ENCODE measurements around the gene KIAA0825. TPM values are rescaled to one million over a fixed set of nuclear protein-coding genes. Genes with fewer than 3 reads are reported as not detected.

Gene KIAA0825
- total and polyA plus RNA-seq, 2 of the 8 experiments (the other 6 are each of a cell fraction or from before 2014, with no cell fraction given): 0.60 to 1.0 TPM

DNA sequence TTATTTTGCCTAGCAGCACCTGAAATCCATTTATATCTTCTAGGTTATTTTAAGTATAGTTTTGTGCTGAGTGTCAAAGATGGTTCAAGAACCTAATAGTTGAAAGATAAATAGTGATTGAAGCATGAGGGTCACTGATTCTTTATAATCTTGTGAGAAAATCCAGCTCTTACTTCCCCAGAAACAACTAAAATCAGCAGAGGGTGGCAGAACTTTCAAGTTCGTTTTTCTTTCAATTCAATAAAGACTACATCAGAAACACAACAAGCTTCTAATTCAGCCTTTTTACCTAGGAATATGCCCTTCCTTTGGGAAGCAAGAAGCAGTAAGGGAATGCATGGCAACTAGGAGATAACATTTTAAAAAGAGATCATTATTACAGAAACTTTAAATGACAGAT lies 202.6 kb downstream of the KIAA0825 start (continued):
- TF ChIP-seq, protein P1, sequence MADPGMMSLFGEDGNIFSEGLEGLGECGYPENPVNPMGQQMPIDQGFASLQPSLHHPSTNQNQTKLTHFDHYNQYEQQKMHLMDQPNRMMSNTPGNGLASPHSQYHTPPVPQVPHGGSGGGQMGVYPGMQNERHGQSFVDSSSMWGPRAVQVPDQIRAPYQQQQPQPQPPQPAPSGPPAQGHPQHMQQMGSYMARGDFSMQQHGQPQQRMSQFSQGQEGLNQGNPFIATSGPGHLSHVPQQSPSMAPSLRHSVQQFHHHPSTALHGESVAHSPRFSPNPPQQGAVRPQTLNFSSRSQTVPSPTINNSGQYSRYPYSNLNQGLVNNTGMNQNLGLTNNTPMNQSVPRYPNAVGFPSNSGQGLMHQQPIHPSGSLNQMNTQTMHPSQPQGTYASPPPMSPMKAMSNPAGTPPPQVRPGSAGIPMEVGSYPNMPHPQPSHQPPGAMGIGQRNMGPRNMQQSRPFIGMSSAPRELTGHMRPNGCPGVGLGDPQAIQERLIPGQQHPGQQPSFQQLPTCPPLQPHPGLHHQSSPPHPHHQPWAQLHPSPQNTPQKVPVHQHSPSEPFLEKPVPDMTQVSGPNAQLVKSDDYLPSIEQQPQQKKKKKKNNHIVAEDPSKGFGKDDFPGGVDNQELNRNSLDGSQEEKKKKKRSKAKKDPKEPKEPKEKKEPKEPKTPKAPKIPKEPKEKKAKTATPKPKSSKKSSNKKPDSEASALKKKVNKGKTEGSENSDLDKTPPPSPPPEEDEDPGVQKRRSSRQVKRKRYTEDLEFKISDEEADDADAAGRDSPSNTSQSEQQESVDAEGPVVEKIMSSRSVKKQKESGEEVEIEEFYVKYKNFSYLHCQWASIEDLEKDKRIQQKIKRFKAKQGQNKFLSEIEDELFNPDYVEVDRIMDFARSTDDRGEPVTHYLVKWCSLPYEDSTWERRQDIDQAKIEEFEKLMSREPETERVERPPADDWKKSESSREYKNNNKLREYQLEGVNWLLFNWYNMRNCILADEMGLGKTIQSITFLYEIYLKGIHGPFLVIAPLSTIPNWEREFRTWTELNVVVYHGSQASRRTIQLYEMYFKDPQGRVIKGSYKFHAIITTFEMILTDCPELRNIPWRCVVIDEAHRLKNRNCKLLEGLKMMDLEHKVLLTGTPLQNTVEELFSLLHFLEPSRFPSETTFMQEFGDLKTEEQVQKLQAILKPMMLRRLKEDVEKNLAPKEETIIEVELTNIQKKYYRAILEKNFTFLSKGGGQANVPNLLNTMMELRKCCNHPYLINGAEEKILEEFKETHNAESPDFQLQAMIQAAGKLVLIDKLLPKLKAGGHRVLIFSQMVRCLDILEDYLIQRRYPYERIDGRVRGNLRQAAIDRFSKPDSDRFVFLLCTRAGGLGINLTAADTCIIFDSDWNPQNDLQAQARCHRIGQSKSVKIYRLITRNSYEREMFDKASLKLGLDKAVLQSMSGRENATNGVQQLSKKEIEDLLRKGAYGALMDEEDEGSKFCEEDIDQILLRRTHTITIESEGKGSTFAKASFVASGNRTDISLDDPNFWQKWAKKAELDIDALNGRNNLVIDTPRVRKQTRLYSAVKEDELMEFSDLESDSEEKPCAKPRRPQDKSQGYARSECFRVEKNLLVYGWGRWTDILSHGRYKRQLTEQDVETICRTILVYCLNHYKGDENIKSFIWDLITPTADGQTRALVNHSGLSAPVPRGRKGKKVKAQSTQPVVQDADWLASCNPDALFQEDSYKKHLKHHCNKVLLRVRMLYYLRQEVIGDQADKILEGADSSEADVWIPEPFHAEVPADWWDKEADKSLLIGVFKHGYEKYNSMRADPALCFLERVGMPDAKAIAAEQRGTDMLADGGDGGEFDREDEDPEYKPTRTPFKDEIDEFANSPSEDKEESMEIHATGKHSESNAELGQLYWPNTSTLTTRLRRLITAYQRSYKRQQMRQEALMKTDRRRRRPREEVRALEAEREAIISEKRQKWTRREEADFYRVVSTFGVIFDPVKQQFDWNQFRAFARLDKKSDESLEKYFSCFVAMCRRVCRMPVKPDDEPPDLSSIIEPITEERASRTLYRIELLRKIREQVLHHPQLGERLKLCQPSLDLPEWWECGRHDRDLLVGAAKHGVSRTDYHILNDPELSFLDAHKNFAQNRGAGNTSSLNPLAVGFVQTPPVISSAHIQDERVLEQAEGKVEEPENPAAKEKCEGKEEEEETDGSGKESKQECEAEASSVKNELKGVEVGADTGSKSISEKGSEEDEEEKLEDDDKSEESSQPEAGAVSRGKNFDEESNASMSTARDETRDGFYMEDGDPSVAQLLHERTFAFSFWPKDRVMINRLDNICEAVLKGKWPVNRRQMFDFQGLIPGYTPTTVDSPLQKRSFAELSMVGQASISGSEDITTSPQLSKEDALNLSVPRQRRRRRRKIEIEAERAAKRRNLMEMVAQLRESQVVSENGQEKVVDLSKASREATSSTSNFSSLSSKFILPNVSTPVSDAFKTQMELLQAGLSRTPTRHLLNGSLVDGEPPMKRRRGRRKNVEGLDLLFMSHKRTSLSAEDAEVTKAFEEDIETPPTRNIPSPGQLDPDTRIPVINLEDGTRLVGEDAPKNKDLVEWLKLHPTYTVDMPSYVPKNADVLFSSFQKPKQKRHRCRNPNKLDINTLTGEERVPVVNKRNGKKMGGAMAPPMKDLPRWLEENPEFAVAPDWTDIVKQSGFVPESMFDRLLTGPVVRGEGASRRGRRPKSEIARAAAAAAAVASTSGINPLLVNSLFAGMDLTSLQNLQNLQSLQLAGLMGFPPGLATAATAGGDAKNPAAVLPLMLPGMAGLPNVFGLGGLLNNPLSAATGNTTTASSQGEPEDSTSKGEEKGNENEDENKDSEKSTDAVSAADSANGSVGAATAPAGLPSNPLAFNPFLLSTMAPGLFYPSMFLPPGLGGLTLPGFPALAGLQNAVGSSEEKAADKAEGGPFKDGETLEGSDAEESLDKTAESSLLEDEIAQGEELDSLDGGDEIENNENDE (IDR thresholded peaks at IDR 0.05; ENCODE audit: insufficient replicate concordance, low read length): no peak
- TF ChIP-seq GTF2F1 (IDR thresholded peaks at IDR 0.05; ENCODE audit: borderline replicate concordance, low read depth, low read length): no peak
- TF ChIP-seq, protein P2, sequence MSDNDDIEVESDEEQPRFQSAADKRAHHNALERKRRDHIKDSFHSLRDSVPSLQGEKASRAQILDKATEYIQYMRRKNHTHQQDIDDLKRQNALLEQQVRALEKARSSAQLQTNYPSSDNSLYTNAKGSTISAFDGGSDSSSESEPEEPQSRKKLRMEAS (IDR thresholded peaks at IDR 0.05): no peak
- TF ChIP-seq SP2 (IDR thresholded peaks at IDR 0.05; ENCODE audit: low read length): no peak
- TF ChIP-seq RAD21 (IDR thresholded peaks at IDR 0.05 in 1 of 2, conservative IDR thresholded peaks at IDR 0.05 in 1 of 2; ENCODE audit: low read depth in 2 of 2, low read length in 2 of 2): no peak
